SU-DHL-6 (cell line): ENCODE measurements around the gene TBC1D5.

ENCODE experiments used
- H2AFZ ChIP-seq: fragments of 200-600 bp; sonication (generic); 2 replicates; pipeline ENCODE4 v1.6.1; 2014; ENCODE audit warnings: low read depth, mild to moderate bottlenecking, moderate library complexity, mixed read lengths, antibody characterized with exemption, low read length; ENCODE audit not compliant: severe bottlenecking
- H3F3A ChIP-seq: fragments of 200-600 bp; shearing (Covaris generic); 2 replicates; pipeline ENCODE4 v1.6.0; 2016; ENCODE audit warnings: antibody characterized with exemption, mild to moderate bottlenecking; ENCODE audit not compliant: insufficient read depth
- H3K27ac ChIP-seq: fragments of 200-600 bp; sonication (generic); 2 replicates; pipeline ENCODE4 v1.5.1; 2016; ENCODE audit warnings: low read depth, mild to moderate bottlenecking, low read length, moderate library complexity, mixed read lengths
- H3K27me3 ChIP-seq: fragments of 200-600 bp; sonication (generic), shearing (Covaris generic); 2 replicates; pipeline ENCODE4 v1.6.0; 2014; ENCODE audit warnings: mild to moderate bottlenecking, low read length
- H3K36me3 ChIP-seq: fragments of 200-600 bp; sonication (generic); 2 replicates; pipeline ENCODE4 v1.6.1; 2014; ENCODE audit warnings: mild to moderate bottlenecking, low read length, mixed read lengths
- H3K4me2 ChIP-seq: fragments of 300-600, 200-600 bp; shearing (Covaris generic), sonication (generic); 2 replicates; pipeline ENCODE4 v1.6.0; 2014; ENCODE audit warnings: low read length, low read depth, mild to moderate bottlenecking; ENCODE audit not compliant: poor library complexity, severe bottlenecking
- H3K4me3 ChIP-seq: fragments of 200-600 bp; sonication (generic); 2 replicates; pipeline ENCODE4 v1.5.1; 2014; ENCODE audit warnings: antibody characterized with exemption, low read length, mild to moderate bottlenecking, mixed read lengths; ENCODE audit not compliant: insufficient read depth, poor library complexity, severe bottlenecking
- H3K79me2 ChIP-seq: fragments of 200-600 bp; sonication (generic); 2 replicates; pipeline ENCODE4 v1.6.1; 2014; ENCODE audit warnings: mild to moderate bottlenecking, low read length, moderate library complexity; ENCODE audit not compliant: insufficient read depth
- H3K9ac ChIP-seq: fragments of 200-600 bp; sonication (generic); 2 replicates; pipeline ENCODE4 v1.7.0; 2014; ENCODE audit warnings: mild to moderate bottlenecking, low read length
- H3K9me2 ChIP-seq: fragments of 200-600 bp; sonication (generic); replicated peaks from 2 replicates; pipeline ENCODE4 v1.6.1; 2014; ENCODE audit warnings: low read length; ENCODE audit not compliant: insufficient read depth
- H3K9me3 ChIP-seq: fragments of 200-600 bp; sonication (generic); 2 replicates; pipeline ENCODE4 v1.6.1; 2014; ENCODE audit warnings: low read length, mixed read lengths; ENCODE audit not compliant: insufficient read depth
- H4K20me1 ChIP-seq: fragments of 200-600 bp; sonication (generic); 2 replicates; pipeline ENCODE4 v1.6.1; 2014; ENCODE audit warnings: low read depth, mild to moderate bottlenecking, antibody characterized with exemption, low read length, moderate library complexity, mixed read lengths
- EZH2phosphoT487 ChIP-seq: fragments of 200-600 bp; sonication (generic), shearing (Covaris generic); conservative IDR thresholded peaks from 2 replicates; pipeline ENCODE4 v1.6.1; 2018; ENCODE audit warnings: mild to moderate bottlenecking, antibody characterized with exemption, low read length, moderate library complexity, mixed read lengths
- TF ChIP-seq, protein P1 (sequence below): fragments of 200-600 bp; sonication (generic); IDR thresholded peaks from one replicate; pipeline ENCODE4 v1.5.1; 2017; ENCODE audit warnings: antibody characterized with exemption, mild to moderate bottlenecking, low read length, moderate library complexity; ENCODE audit not compliant: insufficient read depth, poor library complexity, severe bottlenecking

TBC1D5 gene

DNA sequence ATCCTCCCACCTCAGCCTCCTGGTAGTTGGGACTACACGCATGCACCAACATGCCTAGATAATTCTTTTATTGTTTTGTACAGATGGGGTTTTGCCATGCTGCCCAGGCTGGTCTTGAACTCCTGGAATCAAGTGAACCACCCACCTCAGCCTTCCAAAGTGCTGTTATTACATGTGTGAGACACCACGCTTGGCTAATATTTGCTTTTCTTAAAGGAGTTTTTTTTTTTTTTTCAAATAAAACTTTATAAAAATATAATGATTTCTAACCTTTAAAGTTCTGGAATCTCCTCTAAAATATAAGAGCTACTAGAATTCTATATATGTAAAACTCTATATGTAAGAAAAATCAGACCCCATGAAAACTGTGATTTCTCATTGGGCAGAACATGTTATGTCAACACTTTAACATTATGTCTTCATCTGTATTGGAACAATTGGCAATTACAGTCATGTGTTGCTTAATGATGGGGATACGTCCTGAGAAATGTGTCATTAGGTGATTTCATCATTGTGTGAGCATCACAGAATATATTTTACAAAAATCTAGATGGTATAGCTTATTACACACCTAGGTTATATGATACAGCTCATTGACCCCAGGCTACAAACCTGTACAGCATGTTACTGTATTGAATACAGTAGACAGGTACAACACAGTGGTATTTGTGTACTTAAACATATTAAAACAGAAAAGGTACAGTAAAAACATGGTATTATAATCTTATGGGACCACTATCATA lies 480.6 kb downstream of the TBC1D5 start:
- no peak overlapping the region for H3K27ac ChIP-seq
- no peak overlapping the region for H2AFZ ChIP-seq
- no peaks in the 10 kb centered on the region for H3K27me3 ChIP-seq
- H3K4me2 ChIP-seq = no peak overlapping the region
- H3K79me2 ChIP-seq = no peaks in the 10 kb centered on the region
- no peak for TF ChIP-seq EZH2phosphoT487
- TF ChIP-seq, protein P1, sequence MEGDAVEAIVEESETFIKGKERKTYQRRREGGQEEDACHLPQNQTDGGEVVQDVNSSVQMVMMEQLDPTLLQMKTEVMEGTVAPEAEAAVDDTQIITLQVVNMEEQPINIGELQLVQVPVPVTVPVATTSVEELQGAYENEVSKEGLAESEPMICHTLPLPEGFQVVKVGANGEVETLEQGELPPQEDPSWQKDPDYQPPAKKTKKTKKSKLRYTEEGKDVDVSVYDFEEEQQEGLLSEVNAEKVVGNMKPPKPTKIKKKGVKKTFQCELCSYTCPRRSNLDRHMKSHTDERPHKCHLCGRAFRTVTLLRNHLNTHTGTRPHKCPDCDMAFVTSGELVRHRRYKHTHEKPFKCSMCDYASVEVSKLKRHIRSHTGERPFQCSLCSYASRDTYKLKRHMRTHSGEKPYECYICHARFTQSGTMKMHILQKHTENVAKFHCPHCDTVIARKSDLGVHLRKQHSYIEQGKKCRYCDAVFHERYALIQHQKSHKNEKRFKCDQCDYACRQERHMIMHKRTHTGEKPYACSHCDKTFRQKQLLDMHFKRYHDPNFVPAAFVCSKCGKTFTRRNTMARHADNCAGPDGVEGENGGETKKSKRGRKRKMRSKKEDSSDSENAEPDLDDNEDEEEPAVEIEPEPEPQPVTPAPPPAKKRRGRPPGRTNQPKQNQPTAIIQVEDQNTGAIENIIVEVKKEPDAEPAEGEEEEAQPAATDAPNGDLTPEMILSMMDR = no peak
- H3K9ac ChIP-seq = no peak overlapping the region
- H3K9me3 ChIP-seq = no peaks in the 10 kb centered on the region
- no peaks in the 10 kb centered on the region for H3K36me3 ChIP-seq
- 0 out of 2 replicates have a peak, but pooled peaks cover 2% of the 10 kb centered on the region for H3F3A ChIP-seq
- H4K20me1 ChIP-seq = no peaks in the 10 kb centered on the region
- no peak overlapping the region for H3K4me3 ChIP-seq
- H3K9me2 ChIP-seq = no peaks in the 10 kb centered on the region

DNA sequence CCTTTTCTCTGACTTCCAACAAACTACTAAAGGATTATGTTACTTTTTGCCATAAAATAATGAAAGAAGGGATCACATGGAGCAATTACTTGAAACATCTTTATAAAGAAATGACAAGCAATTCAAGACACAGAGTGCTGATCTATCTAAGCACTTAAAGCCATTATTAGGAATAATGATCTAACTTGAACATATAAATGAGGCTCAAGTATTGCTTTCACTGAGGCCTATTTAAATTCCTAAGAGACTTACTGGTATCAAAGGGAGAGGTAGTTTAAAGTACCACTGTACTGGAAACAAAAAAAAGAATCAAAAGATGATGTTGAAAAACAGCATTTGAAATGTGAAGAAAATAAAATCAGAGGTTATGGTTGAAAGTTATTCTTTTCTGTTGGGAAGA lies 482.2 kb downstream of the TBC1D5 start:
- H3K9me2 ChIP-seq = no peaks in the 10 kb centered on the region
- no peak overlapping the region for H2AFZ ChIP-seq
- H3K79me2 ChIP-seq = no peaks in the 10 kb centered on the region
- H3K36me3 ChIP-seq = no peaks in the 10 kb centered on the region
- no peaks in the 10 kb centered on the region for H3K27me3 ChIP-seq
- no peak overlapping the region for H3K4me2 ChIP-seq
- TF ChIP-seq, protein P1 = no peak
- TF ChIP-seq EZH2phosphoT487 = no peak
- H3K27ac ChIP-seq = no peak overlapping the region
- H4K20me1 ChIP-seq = no peaks in the 10 kb centered on the region
- H3K4me3 ChIP-seq = no peak overlapping the region
- no peaks in the 10 kb centered on the region for H3F3A ChIP-seq
- no peaks in the 10 kb centered on the region for H3K9me3 ChIP-seq
- no peak overlapping the region for H3K9ac ChIP-seq

- TF ChIP-seq, protein P1 = no peak
- no peak for TF ChIP-seq EZH2phosphoT487
Measured at GRCh38 chr3:17259685-17260084, 482.7 kb downstream of the TBC1D5 start.

More at GRCh38 chr3:17259685-17260084, 482.7 kb downstream of the TBC1D5 start:
- Histone ChIP-seq H3K9me3 (no peaks in the 10 kb centered on the region), H3K4me2 (no peak overlapping the region), H3K9ac (no peak overlapping the region), H3K4me3 (no peak overlapping the region), H3F3A (no peaks in the 10 kb centered on the region), H2AFZ (no peak overlapping the region), H3K9me2 (no peaks in the 10 kb centered on the region), H3K79me2 (no peaks in the 10 kb centered on the region), H4K20me1 (no peaks in the 10 kb centered on the region), H3K27ac (no peak overlapping the region), H3K27me3 (no peaks in the 10 kb centered on the region), H3K36me3 (no peaks in the 10 kb centered on the region)
